ENCODE measurements around the gene RBM15B. TPM values are rescaled to one million over a fixed set of nuclear protein-coding genes. Genes with fewer than 3 reads are reported as not detected.
A peak's percentile ranks its signal among the peaks of the same experiment; 100 is the strongest.
"Not testable (repeated sequence)": the region's sequence is repeated elsewhere in the genome, so short reads cannot be mapped to it uniquely, and the experiment has no call there.

RBM15B gene
- polyA plus RNA-seq, 4 donors, result 34.7 to 47.0 (median 41.2) TPM

DNA sequence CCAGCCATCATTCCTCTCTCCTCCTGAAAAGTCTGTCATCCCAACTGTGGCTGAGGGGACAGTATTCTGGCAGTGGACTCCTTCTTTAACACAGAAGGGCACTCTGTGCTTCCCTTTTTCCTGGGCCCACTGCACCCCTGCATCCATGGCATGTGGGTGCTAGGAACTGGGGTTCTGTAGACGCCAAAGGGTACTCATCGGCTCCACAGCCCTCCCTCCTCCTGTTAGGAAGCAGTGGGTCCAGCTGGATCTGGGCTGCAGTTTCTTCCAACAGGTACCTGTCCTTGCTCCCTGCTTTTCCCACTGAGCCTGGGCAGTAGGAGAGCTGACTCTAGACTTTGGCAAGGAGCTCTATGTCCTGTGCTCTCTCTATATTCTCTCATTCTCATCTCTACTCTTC lies 12.4 kb upstream of the RBM15B start:
- DNase-seq (ENCODE audit: low read depth in 4 of 4, low spot score in 2 of 4), result no peak

DNA sequence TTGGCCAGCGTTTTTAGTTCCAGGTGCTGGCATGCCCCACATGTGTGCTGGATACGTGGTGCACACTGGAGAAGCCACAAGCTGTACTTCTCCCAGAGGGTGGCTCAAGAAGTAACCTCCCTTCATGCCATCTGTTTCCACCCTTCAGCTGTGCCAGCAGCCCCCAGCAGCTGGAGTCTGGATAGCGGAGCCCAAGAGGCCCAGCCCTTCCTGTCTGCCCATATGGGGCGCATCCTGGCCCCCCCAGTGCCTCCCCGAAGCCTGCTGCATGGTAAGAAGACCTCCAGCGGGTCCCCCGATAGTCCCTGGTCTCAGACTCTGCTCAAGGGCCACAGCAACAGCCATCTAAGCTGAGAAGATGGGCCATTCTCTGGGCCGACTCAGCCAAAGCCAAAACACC lies 11.8 kb upstream of the RBM15B start:
- DNase-seq (ENCODE audit: low read depth in 4 of 4, low spot score in 2 of 4), result no peak

DNA sequence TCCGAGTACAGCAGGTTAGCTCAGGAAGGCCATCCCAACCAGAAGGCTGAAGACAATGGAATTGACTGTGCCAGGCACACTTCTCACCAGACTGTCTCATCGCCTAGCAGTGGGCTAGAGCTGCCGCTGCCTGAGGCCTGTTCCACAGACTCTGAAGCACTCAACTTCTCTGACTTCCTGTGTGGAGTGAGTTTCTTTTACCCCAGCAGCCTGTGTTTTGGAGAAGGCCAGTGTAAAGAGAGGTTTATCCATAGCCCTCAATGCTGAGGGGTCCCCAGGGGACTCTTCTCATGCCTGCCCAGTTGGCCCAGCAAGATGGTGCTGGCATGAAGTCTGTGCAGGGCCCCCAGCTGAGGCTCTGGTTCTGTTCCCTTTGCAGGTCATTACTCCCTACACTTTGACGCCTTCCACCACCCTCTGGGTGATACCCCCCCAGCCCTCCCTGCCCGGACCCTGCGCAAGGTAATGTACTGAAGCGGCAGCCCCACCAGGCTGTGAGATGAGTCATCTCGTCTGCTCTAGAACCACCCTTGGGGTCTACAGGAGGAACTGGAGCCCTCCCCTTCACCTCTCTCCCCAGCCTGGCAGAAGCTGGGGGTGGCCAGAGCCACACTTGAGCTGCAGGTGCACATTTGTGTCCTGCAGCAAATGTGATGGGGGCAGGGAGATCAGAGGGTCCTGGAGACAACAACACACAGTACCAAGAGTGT lies 11.2 kb upstream of the RBM15B start:
- DNase-seq (ENCODE audit: low read depth in 4 of 4, low spot score in 2 of 4), result no peak

DNA sequence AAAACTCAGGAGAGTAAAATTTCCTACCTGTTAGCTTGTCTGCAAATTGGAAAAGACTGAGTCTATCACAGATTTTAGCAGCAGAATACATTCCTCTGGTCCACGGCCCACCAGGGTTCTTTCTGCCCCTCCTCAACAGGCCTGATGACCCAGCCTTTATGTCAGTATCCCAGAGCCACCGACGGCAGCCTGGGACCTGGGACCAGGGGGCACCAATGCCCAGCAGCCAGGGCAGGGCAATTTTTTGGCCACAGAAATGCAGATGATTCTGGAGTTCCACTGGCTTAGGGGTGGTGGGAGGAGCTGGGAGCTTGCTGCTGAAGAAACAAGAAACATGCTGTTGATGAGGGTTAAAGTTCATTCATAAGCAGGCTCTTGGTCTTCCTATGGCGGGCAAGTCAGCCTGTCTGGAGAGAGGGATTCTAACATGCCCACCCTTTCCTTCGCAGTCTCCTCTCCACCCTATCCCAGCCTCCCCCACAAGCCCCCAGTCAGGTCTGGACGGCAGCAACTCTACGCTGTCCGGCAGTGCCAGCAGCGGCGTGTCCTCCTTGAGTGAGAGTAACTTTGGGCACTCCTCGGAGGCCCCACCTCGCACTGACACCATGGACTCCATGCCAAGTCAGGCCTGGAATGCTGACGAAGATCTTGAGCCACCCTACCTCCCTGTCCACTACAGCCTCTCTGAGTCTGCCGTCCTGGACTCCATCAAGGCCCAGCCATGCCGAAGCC lies 10.3 kb upstream of the RBM15B start:
- no peak for DNase-seq (ENCODE audit: low read depth in 4 of 4, low spot score in 2 of 4)

- no peak for DNase-seq (ENCODE audit: low read depth in 4 of 4, low spot score in 2 of 4)
Measured at GRCh38 chr3:51381333-51381705, 9.8 kb upstream of the RBM15B start.

DNA sequence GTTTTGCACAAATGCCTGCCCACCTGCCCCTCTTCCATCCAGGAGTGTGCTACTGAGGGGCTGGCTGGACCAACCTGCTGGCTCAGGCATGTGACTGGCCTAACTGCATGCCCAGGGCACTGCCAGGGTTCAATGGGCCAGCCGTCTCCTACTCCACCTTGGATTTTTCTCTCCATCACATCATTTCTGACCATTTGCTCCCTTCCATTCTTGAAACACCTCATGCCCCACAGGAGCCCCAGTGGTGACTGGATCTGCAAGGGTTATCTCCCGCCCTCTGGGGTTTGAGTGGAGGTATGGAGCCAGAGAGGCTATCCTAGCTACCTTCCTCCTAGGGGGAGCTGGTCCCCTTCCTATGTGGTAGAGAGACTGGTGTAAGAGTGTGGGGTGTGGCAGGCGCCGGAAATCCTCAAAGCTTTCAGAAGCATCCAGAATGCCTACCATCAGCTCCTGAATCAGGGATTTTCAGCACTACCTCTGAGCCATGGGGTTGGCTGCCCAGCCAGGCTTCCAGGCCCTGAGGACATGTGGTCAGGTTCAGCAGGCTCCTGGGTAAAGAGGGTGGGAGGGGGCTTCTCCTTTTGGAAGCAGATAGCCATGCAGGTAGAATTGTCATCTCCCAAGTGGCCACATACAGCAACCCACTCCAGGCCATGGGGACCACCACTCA lies 8.9 kb upstream of the RBM15B start:
- DNase-seq (ENCODE audit: low read depth in 4 of 4, low spot score in 2 of 4), result no peak

- no peak for DNase-seq (ENCODE audit: low read depth in 4 of 4, low spot score in 2 of 4)
Measured at GRCh38 chr3:51382947-51383578, 8.0 kb upstream of the RBM15B start.

- peak in 1 of 4 donors; percentile 23 for DNase-seq (ENCODE audit: low read depth in 4 of 4, low spot score in 2 of 4)
Measured at GRCh38 chr3:51384055-51384725, 6.9 kb upstream of the RBM15B start.

GRCh38 chr3:51384726-51385473 lies 6.2 kb upstream of the RBM15B start, which contains the start of gene MANF:
MANF (plus strand) TSS chr3:51385291; CDS start chr3:51385343, 52 bp downstream.
- peak; percentile 86 to 97 (median 92) for DNase-seq (ENCODE audit: low read depth in 4 of 4, low spot score in 2 of 4)

DNA sequence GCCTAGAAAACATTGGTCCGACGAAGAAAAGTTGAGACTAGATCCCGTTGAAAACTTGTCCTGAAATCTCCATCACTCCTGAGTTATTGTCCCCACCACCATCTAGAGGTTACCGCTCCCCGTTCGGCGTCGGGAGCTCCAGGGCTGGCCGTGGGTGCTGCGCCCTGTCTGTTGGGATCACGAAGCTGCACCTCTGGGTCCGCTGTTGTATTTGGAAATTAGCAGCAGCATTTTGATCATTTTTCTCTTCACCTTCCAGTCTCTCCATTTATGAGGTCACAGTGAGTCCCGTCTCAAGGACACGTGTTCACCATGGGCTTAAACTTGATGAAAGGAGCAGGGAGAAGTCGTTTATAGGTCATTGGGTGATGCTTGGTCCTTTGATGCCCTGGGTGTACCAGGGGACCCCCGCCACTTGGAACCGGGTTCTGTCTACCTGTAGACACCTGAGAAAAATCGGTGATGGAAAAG lies 5.4 kb upstream of the RBM15B start:
- DNase-seq (ENCODE audit: low read depth in 4 of 4, low spot score in 2 of 4), result no peak

- DNase-seq (ENCODE audit: low read depth in 4 of 4, low spot score in 2 of 4), result no peak
Measured at GRCh38 chr3:51386159-51386851, 4.8 kb upstream of the RBM15B start.

- DNase-seq (ENCODE audit: low read depth in 4 of 4, low spot score in 2 of 4), result no peak
Measured at GRCh38 chr3:51386852-51387229, 4.2 kb upstream of the RBM15B start.

DNA sequence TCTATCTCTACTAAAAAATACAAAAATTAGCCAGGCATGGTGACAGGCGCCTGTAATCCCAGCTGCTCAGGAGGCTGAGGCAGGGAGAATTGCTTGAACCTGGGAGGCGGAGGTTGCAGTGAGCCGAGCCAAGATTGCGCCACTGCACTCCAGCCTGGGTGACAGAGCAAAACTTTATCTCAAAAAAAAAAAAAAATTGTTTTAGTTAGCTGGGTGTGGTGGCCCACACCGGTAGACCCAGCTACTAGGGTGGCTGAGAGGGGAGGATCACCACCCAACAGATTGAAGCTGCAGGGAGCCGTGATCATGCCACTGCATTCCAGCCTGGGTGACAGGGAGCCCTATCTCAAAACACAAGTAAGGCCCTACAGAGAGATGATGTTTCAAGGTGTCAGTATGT lies 3.8 kb upstream of the RBM15B start:
- not testable (repeated sequence) for DNase-seq (ENCODE audit: low read depth in 4 of 4, low spot score in 2 of 4)

DNA sequence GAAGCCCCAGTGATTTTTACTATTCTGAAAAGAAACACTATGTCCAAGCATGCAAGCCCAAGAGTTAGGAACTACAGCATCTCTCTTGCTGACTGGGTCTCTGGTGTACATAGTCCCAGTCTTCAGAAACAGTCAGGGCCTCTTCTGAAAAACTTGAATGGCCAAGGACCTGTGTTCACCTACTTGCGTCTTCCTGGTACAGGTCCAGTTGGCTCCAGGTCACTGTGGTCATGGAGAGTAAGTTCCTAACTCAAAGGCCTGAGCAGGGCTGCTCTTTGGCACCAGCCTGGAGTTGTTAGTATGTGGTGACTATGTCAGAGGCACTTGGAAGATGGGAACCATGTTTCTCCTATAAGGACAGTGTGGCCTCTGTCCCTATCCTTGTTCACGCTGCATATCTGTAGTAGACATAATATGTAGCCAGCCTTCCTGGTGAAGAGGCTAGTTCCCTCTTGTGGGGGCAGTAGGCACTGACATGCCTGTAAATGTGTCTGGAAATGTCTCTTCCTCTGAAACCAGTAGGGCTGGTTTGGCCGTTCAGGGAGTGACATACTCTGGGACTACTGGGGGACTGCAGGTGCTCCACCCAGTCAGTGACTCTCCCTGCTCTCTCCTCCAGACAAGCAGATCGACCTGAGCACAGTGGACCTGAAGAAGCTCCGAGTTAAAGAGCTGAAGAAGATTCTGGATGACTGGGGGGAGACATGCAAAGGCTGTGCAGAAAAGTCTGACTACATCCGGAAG lies 2.6 kb upstream of the RBM15B start:
- DNase-seq (ENCODE audit: low read depth in 4 of 4, low spot score in 2 of 4), result no peak

- no peak for DNase-seq (ENCODE audit: low read depth in 4 of 4, low spot score in 2 of 4)
Measured at GRCh38 chr3:51389423-51390183, 1.5 kb upstream of the RBM15B start.

DNA sequence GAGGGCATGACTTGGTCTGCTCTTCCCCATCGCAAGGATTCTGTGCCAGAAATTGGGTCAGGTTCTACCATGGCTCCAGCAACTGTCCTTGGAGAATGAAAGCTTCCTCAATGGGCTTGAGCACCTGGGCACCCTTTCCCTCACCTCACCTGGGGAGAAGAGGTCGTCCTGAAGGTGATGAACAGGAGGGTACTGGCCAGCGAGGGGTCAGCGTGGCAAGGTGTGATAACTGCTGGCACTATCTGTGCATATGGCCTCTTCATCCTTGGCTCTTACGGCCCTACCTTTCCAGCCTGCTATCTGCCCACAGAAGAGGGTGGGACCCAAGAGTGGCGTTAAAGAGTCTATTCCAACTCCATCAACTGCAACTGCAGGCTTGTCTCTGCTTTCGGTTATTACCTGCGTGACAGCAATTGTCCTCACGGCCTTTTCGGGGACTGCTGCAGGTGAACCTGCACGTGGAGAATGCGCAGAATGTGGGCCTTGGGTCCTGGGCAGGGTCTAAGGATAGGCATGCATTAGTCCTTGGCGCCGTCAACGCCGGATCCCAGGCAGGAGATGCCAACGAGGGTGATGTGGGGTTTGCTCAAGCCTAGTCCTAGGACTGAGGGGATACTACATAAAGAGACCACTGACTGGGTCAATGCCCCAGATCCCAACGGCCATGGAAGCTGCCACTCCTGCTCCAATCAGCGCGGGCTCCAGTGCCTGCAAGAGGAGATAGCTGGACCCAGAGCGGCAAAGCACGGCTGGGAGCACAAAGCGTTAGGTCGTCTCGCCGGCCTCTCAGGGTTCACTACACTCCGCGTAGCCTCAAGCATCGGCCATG lies 625 bp upstream of the RBM15B start:
- no peak for DNase-seq (ENCODE audit: low read depth in 4 of 4, low spot score in 2 of 4)

All from left renal cortex interstitium (tissue), 4 donors.